Activated CD8-positive, alpha-beta memory T cell treated with anti-CD3 and anti-CD28 coated beads, Interleukin-2, amount 50 U/mL, for 24 hours (primary cell): ENCODE data around the gene KRT20.
"Not testable (repeated sequence)": the region's sequence is repeated elsewhere in the genome, so short reads cannot be mapped to it uniquely, and the experiment has no call there.

Source experiments
- DNase-seq: peaks from one replicate; pipeline ENCODE4 v3.0.0-alpha.2; 2020; ENCODE audit errors: extremely low read depth

Gene KRT20

GRCh38 chr17:40900809-40901356 lies 15.8 kb upstream of the KRT20 start:
- DNase-seq = no peak

GRCh38 chr17:40896916-40897455 lies 11.9 kb upstream of the KRT20 start:
- DNase-seq = no peak

- no peak for DNase-seq
These were observed 10.2 kb upstream of the KRT20 start for GRCh38 chr17:40895106-40895730.

GRCh38 chr17:40888196-40888720 lies 3.2 kb upstream of the KRT20 start:
- no peak for DNase-seq

GRCh38 chr17:40886090-40886489 lies 1.0 kb upstream of the KRT20 start:
- no peak for DNase-seq

GRCh38 chr17:40883626-40884334 lies 1.3 kb downstream of the KRT20 start:
- DNase-seq = no peak

- DNase-seq = no peak
These were observed 2.0 kb downstream of the KRT20 start for GRCh38 chr17:40883031-40883430.

- no peak for DNase-seq
These were observed 6.0 kb downstream of the KRT20 start for GRCh38 chr17:40879026-40879425.

- no peak for DNase-seq
These were observed 7.0 kb downstream of the KRT20 start for GRCh38 chr17:40878044-40878443.

- DNase-seq = no peak
These were observed 11.2 kb downstream of the KRT20 start for GRCh38 chr17:40873801-40874200.

GRCh38 chr17:40873255-40873654 lies 11.8 kb downstream of the KRT20 start:
- no peak for DNase-seq

- no peak for DNase-seq
These were observed 12.6 kb downstream of the KRT20 start for GRCh38 chr17:40872416-40872815.

GRCh38 chr17:40871316-40871715 lies 13.7 kb downstream of the KRT20 start:
- DNase-seq = no peak

- DNase-seq = no peak
These were observed 14.9 kb downstream of the KRT20 start for GRCh38 chr17:40870136-40870535.

GRCh38 chr17:40866838-40867237 lies 18.2 kb downstream of the KRT20 start, which contains the start of gene KRT12:
KRT12 (minus strand) TSS chr17:40867223; CDS start chr17:40867186, 37 bp downstream.
- no peak for DNase-seq

GRCh38 chr17:40864661-40865390 lies 20.2 kb downstream of the KRT20 start:
- DNase-seq = no peak

GRCh38 chr17:40862985-40863733 lies 21.9 kb downstream of the KRT20 start:
- DNase-seq = no peak

- DNase-seq = no peak
These were observed 25.5 kb downstream of the KRT20 start for GRCh38 chr17:40859536-40859935.

GRCh38 chr17:40858667-40859066 lies 26.4 kb downstream of the KRT20 start:
- not testable (repeated sequence) for DNase-seq

GRCh38 chr17:40857535-40857934 lies 27.5 kb downstream of the KRT20 start:
- no peak for DNase-seq

GRCh38 chr17:40854175-40854814 lies 30.7 kb downstream of the KRT20 start:
- no peak for DNase-seq
